ENCODE data around the gene MRPS2.

DNA sequence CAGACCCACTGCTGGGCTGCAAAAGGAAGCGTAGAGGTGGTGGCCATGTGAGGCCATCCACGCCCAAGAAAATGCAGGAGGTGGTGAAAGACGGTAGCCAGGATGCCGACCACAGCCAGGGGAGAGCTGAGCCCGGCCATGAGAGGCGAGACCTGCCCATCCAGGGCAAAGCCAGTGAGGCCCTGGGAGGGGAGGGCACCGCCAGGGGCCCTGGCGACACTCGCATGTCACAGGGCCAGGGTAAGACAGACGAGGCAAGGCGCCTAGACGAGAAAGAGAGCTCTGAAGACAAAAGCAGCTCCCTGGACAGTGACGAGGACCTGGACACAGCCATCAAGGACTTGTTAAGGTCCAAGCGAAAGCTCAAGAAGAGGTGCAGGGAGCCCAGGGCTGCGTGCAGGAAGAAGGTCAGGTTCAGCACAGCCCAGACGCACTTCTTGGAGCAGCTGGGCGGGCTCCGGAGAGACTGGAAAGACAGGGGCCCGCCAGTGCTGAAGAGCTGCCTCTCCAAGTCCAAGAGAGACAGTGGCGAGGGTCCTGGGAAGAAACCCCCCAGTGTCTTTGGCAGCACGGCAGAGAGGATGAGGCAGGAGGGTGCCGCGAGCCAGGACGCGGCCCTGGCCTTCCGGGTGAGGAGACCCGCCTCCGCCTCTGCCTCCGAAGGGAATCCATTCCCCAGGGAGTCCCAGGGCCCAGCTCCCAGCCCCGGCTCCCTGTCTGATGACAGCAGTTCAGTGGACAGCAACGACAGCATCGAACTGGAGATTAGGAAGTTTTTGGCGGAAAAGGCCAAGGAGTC, 14.0 kb upstream of the MRPS2 start:
- TF ChIP-seq, protein P1, sequence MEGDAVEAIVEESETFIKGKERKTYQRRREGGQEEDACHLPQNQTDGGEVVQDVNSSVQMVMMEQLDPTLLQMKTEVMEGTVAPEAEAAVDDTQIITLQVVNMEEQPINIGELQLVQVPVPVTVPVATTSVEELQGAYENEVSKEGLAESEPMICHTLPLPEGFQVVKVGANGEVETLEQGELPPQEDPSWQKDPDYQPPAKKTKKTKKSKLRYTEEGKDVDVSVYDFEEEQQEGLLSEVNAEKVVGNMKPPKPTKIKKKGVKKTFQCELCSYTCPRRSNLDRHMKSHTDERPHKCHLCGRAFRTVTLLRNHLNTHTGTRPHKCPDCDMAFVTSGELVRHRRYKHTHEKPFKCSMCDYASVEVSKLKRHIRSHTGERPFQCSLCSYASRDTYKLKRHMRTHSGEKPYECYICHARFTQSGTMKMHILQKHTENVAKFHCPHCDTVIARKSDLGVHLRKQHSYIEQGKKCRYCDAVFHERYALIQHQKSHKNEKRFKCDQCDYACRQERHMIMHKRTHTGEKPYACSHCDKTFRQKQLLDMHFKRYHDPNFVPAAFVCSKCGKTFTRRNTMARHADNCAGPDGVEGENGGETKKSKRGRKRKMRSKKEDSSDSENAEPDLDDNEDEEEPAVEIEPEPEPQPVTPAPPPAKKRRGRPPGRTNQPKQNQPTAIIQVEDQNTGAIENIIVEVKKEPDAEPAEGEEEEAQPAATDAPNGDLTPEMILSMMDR (IDR thresholded peaks at IDR 0.05; ENCODE audit: low read depth, low read length, missing input control): no peak
- TF ChIP-seq EGR1 (IDR thresholded peaks at IDR 0.05; ENCODE audit: low read depth in 2 of 2): no peak
- TF ChIP-seq GABPA (IDR thresholded peaks at IDR 0.05 in 1 of 2, conservative IDR thresholded peaks at IDR 0.05 in 1 of 2): no peak
- TF ChIP-seq RXRA (IDR thresholded peaks at IDR 0.05): no peak
- TF ChIP-seq, protein P2, sequence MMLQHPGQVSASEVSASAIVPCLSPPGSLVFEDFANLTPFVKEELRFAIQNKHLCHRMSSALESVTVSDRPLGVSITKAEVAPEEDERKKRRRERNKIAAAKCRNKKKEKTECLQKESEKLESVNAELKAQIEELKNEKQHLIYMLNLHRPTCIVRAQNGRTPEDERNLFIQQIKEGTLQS (IDR thresholded peaks at IDR 0.05): no peak
- TF ChIP-seq, protein P3, sequence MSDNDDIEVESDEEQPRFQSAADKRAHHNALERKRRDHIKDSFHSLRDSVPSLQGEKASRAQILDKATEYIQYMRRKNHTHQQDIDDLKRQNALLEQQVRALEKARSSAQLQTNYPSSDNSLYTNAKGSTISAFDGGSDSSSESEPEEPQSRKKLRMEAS (IDR thresholded peaks at IDR 0.05): no peak
- TF ChIP-seq TAF1 (conservative IDR thresholded peaks at IDR 0.05): no peak
- no peak for TF ChIP-seq SP1 (IDR thresholded peaks at IDR 0.05)
- TF ChIP-seq FOXA1 (IDR thresholded peaks at IDR 0.05): no peak
- TF ChIP-seq RAD21 (IDR thresholded peaks at IDR 0.05): no peak

Measured in liver (tissue), 3 donors.